K562 (cell line): ENCODE results near the gene SLC44A1. TPM values are rescaled to one million over a fixed set of nuclear protein-coding genes. Genes with fewer than 3 reads are reported as not detected.

Source experiments
- ARID1B ChIP-seq: fragments of 450-650 bp; IDR thresholded peaks from 2 replicates; pipeline ENCODE4 v1.6.1; 2016; ENCODE audit warnings: antibody characterized with exemption, mild to moderate bottlenecking, inconsistent platforms
- COPS2 ChIP-seq: fragments of 450-650 bp; conservative IDR thresholded peaks from 2 replicates; pipeline ENCODE4 v1.6.1; 2016; ENCODE audit warnings: mild to moderate bottlenecking, moderate library complexity
- RNF2 ChIP-seq: sonication (generic); IDR thresholded peaks from 2 replicates; pipeline ENCODE4 v1.6.1; 2016
- SAP30 ChIP-seq: fragments of 200-600 bp; sonication (generic); IDR thresholded peaks from 2 replicates; pipeline ENCODE4 v1.6.1; 2012; ENCODE audit warnings: borderline replicate concordance, low read depth, mild to moderate bottlenecking, moderate library complexity, low read length, control low read depth, inconsistent platforms; ENCODE audit not compliant: insufficient read depth, poor library complexity, severe bottlenecking
- TEAD4 ChIP-seq, 2 experiments: sonication (generic) in 1 of 2; formaldehyde crosslinking in 1 of 2; IDR thresholded peaks; 2 replicates each; pipeline versions ENCODE4 v1.6.1 to v1.8.0; 2012 to 2022; ENCODE audit warnings: borderline replicate concordance in 1 of 2, inconsistent platforms in 1 of 2, low read length in 1 of 2, mild to moderate bottlenecking in 1 of 2, missing genetic modification reagents in 1 of 2
- ZNF699 ChIP-seq: fragments of 250-450 bp; sonication (Bioruptor Pico); IDR thresholded peaks from 2 replicates; pipeline ENCODE4 v1.8.0; 2021; ENCODE audit warnings: mild to moderate bottlenecking, moderate library complexity; ENCODE audit not compliant: insufficient replicate concordance
- polyA plus RNA-seq, 8 experiments: library from polyadenylated mRNA; depleted of rRNA in 4 of 8; stranded (reverse) in 5 of 8; unstranded in 3 of 8; fragments of >200 nt; fragmentation: Nextera tagmentation in 2 of 8; fragmentation: Illumina TruSeq in 1 of 8; extraction: Ambion mirVana in 2 of 8; extraction: Trizol in 1 of 8; gene quantifications; 2 replicates each; pipeline versions ENCODE4 v1.2.1 to v1.2.3, GENCODE V29; 2011 to 2014; ENCODE audit warnings: inconsistent platforms in 1 of 8, missing spikeins in 1 of 8
- total RNA-seq, 7 experiments: library from RNA; depleted of rRNA in 6 of 7; stranded (reverse); fragments of >200 nt in 6 of 7; fragmentation: Illumina TruSeq in 2 of 7; extraction: Trizol in 2 of 7; gene quantifications; 2 replicates each; pipeline versions ENCODE4 v1.2.1 to v1.2.3, GENCODE V29; 2011 to 2021; ENCODE audit warnings: low replicate concordance in 1 of 7
- TF ChIP-seq, protein P1 (sequence below): fragments of 450-650 bp; formaldehyde crosslinking; IDR thresholded peaks from 2 replicates; pipeline ENCODE4 v1.4.0; 2020; ENCODE audit warnings: mild to moderate bottlenecking, mixed read lengths
- TF ChIP-seq, protein P2 (sequence below): fragments of 450-650 bp; conservative IDR thresholded peaks from 2 replicates; pipeline ENCODE4 v1.6.1; 2016; ENCODE audit warnings: missing genetic modification characterization, low read depth, mild to moderate bottlenecking, control low read depth, missing compliant biosample characterization
- TF ChIP-seq, protein P3 (sequence below): fragments of 450-650 bp; formaldehyde crosslinking; IDR thresholded peaks from 2 replicates; pipeline ENCODE4 v1.4.0; 2020; ENCODE audit warnings: mild to moderate bottlenecking
- TF ChIP-seq, protein P4 (sequence below): sonication (generic); formaldehyde crosslinking; IDR thresholded peaks from 2 replicates; pipeline ENCODE4 v1.5.0; 2020; ENCODE audit warnings: missing genetic modification reagents
- TF ChIP-seq, protein P5 (sequence below): fragments of 250-450 bp; sonication (Bioruptor Pico); IDR thresholded peaks from 2 replicates; pipeline ENCODE4 v1.8.0; 2021; ENCODE audit warnings: moderate library complexity, mild to moderate bottlenecking, inconsistent platforms
- TF ChIP-seq, protein P6 (sequence below): fragments of 250-450 bp; sonication (Bioruptor Pico); IDR thresholded peaks from 2 replicates; pipeline ENCODE4 v1.8.0; 2022; ENCODE audit warnings: moderate library complexity, mild to moderate bottlenecking, inconsistent platforms

Gene SLC44A1
- total and polyA plus RNA-seq, 9 of the 15 experiments (the other 6 are each of a cell fraction or from before 2014, with no cell fraction given), result 0.11 to 0.59 (median 0.30) TPM

DNA sequence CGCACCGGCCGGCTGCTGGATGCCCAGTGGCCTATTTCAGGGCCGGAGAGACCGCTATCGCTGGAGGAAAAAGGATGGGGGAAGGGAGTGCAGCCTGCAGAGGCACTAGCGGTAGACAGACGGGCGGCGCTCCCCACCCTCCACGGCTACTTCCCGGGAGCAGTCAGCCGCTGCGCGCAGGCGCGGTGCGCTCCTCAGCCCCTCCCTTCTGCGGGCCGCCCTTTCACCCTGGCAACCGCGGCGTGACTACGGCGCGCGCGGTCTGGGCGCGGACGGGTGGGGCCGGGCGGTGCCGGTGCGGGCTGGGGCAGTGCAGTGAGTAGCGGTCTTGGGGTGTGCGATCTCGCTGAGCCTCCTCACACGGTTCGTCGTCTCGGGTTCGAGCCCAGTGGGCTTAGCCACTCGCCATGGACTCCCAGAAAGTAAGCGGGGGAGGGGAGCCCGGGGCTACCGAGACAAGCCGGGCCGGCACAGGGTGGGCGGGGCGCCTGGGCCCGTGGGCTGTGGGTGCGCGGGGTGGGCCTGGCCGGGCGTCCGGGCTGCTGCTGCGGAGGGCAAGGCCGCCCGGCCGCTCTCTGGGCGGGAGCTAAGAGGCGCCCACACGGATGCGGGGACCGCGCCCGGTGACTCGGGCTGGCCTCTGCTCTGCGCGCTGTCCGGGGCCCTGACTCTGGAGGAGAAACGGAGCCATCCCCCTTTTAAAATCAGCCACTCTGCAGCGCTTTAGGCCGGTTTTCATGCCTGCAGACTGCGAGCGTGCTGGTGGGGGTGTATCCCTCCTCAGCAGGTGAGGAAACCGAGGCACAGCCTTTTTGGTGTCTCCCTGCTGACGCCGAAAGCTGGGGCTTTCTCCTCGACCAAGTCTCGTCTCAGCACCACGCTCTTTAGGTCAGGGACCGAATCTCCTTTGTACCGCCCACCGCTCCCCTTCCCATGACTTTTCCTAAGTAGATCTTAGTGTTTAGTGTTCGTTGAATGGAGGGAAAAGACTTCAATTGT, 203.7 kb downstream of the SLC44A1 start, which contains the start of gene FSD1L (continued):
- no peak for TF ChIP-seq TEAD4 (IDR thresholded peaks at IDR 0.05; ENCODE audit: low read length)
- TF ChIP-seq TEAD4 (CRISPR knock-in tag; IDR thresholded peaks at IDR 0.05; ENCODE audit: borderline replicate concordance), result 0 out of 2 replicates have a peak, but pooled peaks have one; percentile 32
- TF ChIP-seq, protein P1, sequence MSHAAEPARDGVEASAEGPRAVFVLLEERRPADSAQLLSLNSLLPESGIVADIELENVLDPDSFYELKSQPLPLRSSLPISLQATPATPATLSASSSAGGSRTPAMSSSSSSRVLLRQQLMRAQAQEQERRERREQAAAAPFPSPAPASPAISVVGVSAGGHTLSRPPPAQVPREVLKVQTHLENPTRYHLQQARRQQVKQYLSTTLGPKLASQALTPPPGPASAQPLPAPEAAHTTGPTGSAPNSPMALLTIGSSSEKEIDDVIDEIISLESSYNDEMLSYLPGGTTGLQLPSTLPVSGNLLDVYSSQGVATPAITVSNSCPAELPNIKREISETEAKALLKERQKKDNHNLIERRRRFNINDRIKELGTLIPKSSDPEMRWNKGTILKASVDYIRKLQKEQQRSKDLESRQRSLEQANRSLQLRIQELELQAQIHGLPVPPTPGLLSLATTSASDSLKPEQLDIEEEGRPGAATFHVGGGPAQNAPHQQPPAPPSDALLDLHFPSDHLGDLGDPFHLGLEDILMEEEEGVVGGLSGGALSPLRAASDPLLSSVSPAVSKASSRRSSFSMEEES (CRISPR knock-in tag), result no peak
- TF ChIP-seq, protein P2, sequence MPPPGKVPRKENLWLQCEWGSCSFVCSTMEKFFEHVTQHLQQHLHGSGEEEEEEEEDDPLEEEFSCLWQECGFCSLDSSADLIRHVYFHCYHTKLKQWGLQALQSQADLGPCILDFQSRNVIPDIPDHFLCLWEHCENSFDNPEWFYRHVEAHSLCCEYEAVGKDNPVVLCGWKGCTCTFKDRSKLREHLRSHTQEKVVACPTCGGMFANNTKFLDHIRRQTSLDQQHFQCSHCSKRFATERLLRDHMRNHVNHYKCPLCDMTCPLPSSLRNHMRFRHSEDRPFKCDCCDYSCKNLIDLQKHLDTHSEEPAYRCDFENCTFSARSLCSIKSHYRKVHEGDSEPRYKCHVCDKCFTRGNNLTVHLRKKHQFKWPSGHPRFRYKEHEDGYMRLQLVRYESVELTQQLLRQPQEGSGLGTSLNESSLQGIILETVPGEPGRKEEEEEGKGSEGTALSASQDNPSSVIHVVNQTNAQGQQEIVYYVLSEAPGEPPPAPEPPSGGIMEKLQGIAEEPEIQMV (tag), result no peak
- TF ChIP-seq, protein P3, sequence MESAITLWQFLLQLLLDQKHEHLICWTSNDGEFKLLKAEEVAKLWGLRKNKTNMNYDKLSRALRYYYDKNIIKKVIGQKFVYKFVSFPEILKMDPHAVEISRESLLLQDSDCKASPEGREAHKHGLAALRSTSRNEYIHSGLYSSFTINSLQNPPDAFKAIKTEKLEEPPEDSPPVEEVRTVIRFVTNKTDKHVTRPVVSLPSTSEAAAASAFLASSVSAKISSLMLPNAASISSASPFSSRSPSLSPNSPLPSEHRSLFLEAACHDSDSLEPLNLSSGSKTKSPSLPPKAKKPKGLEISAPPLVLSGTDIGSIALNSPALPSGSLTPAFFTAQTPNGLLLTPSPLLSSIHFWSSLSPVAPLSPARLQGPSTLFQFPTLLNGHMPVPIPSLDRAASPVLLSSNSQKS (CRISPR knock-in tag), result no peak
- TF ChIP-seq SAP30, result peak; percentile 59
- TF ChIP-seq RNF2, result peak; percentile 49; the same call in 1 of the 2 replicates
- TF ChIP-seq, protein P4, sequence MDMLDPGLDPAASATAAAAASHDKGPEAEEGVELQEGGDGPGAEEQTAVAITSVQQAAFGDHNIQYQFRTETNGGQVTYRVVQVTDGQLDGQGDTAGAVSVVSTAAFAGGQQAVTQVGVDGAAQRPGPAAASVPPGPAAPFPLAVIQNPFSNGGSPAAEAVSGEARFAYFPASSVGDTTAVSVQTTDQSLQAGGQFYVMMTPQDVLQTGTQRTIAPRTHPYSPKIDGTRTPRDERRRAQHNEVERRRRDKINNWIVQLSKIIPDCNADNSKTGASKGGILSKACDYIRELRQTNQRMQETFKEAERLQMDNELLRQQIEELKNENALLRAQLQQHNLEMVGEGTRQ (CRISPR knock-in tag), result no peak
- TF ChIP-seq, protein P5, sequence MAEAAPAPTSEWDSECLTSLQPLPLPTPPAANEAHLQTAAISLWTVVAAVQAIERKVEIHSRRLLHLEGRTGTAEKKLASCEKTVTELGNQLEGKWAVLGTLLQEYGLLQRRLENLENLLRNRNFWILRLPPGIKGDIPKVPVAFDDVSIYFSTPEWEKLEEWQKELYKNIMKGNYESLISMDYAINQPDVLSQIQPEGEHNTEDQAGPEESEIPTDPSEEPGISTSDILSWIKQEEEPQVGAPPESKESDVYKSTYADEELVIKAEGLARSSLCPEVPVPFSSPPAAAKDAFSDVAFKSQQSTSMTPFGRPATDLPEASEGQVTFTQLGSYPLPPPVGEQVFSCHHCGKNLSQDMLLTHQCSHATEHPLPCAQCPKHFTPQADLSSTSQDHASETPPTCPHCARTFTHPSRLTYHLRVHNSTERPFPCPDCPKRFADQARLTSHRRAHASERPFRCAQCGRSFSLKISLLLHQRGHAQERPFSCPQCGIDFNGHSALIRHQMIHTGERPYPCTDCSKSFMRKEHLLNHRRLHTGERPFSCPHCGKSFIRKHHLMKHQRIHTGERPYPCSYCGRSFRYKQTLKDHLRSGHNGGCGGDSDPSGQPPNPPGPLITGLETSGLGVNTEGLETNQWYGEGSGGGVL (CRISPR knock-in tag), result no peak
- no peak for TF ChIP-seq ZNF699 (CRISPR knock-in tag)
- TF ChIP-seq COPS2, result no peak
- no peak for TF ChIP-seq ARID1B
- TF ChIP-seq, protein P6, sequence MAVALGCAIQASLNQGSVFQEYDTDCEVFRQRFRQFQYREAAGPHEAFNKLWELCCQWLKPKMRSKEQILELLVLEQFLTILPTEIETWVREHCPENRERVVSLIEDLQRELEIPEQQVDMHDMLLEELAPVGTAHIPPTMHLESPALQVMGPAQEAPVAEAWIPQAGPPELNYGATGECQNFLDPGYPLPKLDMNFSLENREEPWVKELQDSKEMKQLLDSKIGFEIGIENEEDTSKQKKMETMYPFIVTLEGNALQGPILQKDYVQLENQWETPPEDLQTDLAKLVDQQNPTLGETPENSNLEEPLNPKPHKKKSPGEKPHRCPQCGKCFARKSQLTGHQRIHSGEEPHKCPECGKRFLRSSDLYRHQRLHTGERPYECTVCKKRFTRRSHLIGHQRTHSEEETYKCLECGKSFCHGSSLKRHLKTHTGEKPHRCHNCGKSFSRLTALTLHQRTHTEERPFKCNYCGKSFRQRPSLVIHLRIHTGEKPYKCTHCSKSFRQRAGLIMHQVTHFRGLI (CRISPR knock-in tag), result no peak
